IMR-90 (cell line): ENCODE measurements around the gene CPLX1.

Source experiments
- FOS ChIP-seq: fragments of 150-350 bp; IDR thresholded peaks from 2 replicates; pipeline ENCODE4 v1.6.1; 2016; ENCODE audit warnings: low read depth, low read length
- MAFK ChIP-seq: IDR thresholded peaks from 2 replicates; pipeline ENCODE4 v1.6.1; 2012; ENCODE audit warnings: low read depth, low read length, improper control_type of control experiment
- MAZ ChIP-seq: IDR thresholded peaks from 2 replicates; pipeline ENCODE4 v1.6.1; 2012; ENCODE audit warnings: low read depth, mild to moderate bottlenecking, low read length, improper control_type of control experiment, moderate library complexity, borderline replicate concordance
- MXI1 ChIP-seq: IDR thresholded peaks from 2 replicates; pipeline ENCODE4 v1.6.1; 2012; ENCODE audit warnings: low read depth, mild to moderate bottlenecking, low read length, moderate library complexity, borderline replicate concordance
- POLR2A ChIP-seq: IDR thresholded peaks from 2 replicates; pipeline ENCODE4 v1.6.1; 2012; ENCODE audit warnings: mild to moderate bottlenecking, low read depth, low read length
- RAD21 ChIP-seq: IDR thresholded peaks from 2 replicates; pipeline ENCODE4 v1.6.1; 2012; ENCODE audit warnings: low read length, improper control_type of control experiment
- RCOR1 ChIP-seq: IDR thresholded peaks from 2 replicates; pipeline ENCODE4 v1.6.1; 2012; ENCODE audit warnings: mild to moderate bottlenecking, low read length, improper control_type of control experiment; ENCODE audit not compliant: insufficient replicate concordance
- SMC3 ChIP-seq: fragments of 150-350 bp; IDR thresholded peaks from 2 replicates; pipeline ENCODE4 v1.6.1; 2016; ENCODE audit warnings: low read depth, mild to moderate bottlenecking, antibody characterized with exemption, low read length, moderate library complexity
- TF ChIP-seq, protein P1 (sequence below): conservative IDR thresholded peaks from 2 replicates; pipeline ENCODE4 v1.5.1; 2012; ENCODE audit warnings: mild to moderate bottlenecking, low read depth, low read length, improper control_type of control experiment
- TF ChIP-seq, protein P2 (sequence below): fragments of 150-350 bp; IDR thresholded peaks from 2 replicates; pipeline ENCODE4 v1.6.1; 2017; ENCODE audit warnings: mild to moderate bottlenecking, antibody characterized with exemption, low read length, low read depth

DNA sequence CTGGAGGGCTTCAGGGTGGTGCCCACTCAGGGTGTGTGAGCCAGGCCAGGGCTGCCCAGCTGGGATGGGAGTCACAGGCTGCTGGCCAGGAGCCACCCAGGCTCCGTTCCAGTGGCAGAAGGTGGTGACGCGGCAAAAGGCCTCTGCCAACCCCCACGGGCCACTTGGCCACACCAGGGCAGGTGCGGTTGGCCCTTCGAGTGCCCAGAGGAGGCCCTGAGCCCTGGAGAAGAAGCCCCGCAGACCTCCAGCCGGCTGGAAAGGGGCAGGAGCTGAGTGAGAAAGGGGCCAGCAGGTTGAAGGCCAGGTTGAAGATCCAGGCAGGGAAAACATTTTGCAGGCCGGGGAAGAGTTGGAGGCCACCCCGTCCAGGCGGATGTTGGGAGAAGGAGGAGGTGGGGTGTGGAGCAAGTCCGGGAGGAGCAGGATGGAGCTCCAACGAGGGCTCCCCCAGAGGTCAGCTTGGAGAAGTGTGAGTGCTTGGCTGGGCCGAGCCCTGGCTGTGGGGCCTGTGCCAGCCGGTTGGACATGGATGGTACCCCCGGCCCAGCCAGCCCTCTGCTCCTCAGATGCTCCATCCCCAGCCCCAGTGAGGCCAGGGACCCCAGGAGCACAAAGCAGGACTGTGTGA lies 2.8 kb upstream of the CPLX1 start:
- TF ChIP-seq POLR2A (no peak), RCOR1 (no peak), MXI1 (no peak), SMC3 (no peak), FOS (no peak), MAFK (no peak), MAZ (no peak), RAD21 (no peak)
- TF ChIP-seq, protein P1, sequence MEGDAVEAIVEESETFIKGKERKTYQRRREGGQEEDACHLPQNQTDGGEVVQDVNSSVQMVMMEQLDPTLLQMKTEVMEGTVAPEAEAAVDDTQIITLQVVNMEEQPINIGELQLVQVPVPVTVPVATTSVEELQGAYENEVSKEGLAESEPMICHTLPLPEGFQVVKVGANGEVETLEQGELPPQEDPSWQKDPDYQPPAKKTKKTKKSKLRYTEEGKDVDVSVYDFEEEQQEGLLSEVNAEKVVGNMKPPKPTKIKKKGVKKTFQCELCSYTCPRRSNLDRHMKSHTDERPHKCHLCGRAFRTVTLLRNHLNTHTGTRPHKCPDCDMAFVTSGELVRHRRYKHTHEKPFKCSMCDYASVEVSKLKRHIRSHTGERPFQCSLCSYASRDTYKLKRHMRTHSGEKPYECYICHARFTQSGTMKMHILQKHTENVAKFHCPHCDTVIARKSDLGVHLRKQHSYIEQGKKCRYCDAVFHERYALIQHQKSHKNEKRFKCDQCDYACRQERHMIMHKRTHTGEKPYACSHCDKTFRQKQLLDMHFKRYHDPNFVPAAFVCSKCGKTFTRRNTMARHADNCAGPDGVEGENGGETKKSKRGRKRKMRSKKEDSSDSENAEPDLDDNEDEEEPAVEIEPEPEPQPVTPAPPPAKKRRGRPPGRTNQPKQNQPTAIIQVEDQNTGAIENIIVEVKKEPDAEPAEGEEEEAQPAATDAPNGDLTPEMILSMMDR, result peak; percentile 21; the same call in 1 of the 2 replicates
- TF ChIP-seq, protein P2, sequence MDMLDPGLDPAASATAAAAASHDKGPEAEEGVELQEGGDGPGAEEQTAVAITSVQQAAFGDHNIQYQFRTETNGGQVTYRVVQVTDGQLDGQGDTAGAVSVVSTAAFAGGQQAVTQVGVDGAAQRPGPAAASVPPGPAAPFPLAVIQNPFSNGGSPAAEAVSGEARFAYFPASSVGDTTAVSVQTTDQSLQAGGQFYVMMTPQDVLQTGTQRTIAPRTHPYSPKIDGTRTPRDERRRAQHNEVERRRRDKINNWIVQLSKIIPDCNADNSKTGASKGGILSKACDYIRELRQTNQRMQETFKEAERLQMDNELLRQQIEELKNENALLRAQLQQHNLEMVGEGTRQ, result no peak
